Measurements from ENCODE around the gene VGLL4.

Gene VGLL4

DNA sequence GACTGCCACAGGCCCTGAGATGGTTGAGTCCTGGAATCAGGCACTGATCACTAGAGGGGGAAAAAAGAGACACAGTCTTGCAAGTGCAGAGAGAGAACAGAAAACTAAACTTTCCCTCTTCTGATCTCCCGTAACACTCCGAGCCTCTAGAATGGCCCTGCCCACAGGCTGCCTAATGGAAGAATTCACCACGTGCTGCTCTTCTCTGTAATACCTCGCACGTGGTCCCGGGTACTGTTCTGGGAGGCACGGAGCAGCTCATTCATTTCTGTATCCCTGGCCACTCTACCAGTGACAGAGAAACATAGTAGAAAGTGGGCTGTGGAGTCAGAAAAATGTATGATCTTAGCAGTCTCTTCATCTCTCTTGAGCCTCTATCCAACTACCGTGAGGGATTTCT is 30.4 kb downstream of the VGLL4 start:
- DNase-seq = peak in 1 of 42 donors; percentile 31
- intact Hi-C loops (cut with DNase I) = no loop called here

DNA sequence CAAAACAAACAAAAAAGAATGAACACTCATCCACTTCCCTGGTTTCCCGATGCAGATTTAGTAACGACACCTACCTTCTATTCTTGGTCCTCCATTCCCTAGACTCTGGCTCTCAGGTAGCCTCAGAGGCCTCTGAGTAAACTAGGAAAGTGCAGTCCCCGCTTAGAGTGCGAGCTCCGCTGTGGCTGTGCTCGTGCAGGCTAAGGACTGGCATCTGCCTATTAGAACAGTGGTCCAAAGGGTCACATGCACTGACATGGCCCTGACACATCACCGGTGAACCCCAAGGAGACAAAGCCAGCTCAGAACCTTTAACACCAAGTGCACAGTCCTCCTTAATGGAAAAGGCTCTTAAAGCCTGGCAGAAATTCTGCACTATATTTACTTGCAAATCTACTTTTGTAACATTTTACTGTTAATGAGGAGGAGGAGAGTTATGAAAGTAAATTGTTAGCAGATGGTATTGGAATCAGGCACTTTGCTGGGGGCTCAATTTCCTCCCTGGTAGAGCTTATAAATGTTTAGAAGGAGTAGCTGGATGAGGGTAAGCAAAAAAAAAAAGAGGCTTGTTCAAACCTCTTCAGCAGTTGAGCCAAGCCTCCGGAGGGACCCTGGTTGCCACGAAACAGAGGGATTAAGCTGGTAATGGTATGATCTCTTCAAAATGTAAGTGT is 31.1 kb downstream of the VGLL4 start:
- intact Hi-C loops (cut with DNase I) = no loop called here
- DNase-seq = no peak

DNA sequence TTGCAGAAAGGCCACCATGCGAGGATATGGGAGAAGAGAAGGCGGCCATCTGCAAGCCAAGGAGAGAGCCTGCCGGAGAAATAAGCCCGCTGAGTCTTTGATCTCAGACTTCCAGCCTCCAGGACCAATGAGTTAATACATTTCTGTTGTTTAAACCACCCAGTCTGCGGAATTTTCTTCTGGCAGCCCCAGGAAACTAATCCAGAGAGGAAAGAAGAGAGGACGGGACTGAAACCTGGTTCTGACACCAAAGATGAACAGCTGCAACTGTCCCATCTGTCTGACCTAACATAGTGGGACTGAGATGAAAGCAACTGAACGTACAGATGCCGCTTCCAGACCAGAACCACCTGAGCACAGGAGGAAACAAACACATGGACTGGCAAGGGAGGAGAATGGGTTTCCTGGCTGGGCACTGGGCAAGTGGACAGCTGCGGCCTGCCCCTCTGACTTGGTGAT is 32.3 kb downstream of the VGLL4 start:
- DNase-seq = no peak
- intact Hi-C loops (cut with DNase I) = no loop called here

DNA sequence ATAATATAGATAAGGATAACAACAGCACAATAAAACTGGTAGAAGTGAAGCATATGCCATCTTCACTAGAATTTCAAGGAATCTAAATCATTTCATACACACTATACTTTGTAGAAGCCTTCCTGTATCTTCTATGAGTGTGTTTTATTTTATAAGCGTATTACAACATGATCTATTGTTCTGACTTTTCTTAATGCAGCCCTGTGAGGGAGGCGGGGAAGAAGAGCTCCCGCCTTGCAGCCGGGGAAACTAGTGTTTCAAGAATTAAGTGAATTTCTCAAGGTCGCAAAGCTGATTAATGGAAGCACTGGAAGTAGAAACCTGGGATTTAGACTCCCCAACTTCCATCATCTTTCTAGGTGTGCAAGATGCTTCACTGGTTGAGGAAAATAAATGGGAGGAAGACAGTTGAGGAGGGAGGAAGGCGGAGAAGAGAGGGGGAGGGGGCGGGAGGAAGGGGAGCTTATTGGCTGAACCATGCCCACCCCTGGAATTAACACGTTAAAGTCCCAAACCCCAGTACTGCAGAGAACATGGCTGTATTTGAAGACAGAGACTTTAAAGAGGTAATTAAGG is 32.9 kb downstream of the VGLL4 start:
- intact Hi-C loops (cut with DNase I) = no loop called here

DNA sequence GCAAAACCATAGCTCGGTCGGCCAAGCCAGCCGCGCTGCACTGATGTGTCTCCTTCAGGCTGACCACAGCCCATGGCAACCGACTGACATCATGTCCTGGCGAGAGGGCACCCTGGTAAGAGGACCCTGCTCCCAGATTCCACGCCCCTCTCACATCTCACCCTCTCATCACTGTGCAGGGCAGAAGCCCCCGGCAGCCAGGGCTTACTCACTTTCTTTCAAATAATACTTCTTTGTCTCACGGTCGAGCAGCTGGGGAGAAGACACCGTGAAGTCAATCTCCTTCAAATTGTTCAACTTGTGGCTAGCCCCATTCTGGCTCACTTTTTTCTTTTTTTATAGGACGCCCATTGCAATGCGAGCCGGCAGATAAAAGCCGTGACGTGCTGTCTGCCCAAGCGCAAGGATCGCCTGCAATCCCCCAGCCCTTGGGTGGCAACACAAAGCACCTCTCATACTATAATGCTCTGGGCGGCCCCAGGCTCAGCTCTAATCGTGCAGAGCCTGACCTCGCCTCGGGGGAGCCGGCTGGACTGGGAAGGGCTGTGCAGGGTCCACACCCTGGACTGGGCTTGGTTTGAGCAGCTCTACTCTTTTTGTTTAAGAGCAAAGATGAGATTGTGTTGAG is 33.6 kb downstream of the VGLL4 start:
- DNase-seq = peak in 4 of 42 donors; percentile 22 to 66 (median 41)

More for the DNA sequence above, 32.9 kb downstream of the VGLL4 start:
- DNase-seq = no peak

DNA sequence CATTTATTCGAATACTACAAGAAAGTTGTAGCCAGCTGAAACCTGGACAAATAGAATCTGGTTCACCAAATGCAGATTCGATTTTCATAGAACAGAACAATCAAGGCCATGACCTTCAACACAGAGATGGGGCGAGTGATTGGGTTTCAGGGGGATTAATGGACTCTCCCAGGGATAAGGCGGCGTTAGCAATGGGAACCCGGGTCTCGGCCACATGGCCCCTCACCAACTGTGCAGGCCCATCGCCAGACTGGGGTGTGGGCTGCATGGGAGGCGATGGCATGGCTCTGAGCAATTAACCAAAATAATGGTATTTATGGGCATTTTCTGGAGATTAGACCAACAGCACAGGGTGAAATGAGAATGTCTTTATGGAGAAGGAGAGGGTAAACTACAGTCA is 34.2 kb downstream of the VGLL4 start:
- no peak for DNase-seq
- intact Hi-C loops (cut with DNase I) = no loop called here

More for the DNA sequence above, 33.6 kb downstream of the VGLL4 start:
- intact Hi-C loops (cut with DNase I) = no loop called here

DNA sequence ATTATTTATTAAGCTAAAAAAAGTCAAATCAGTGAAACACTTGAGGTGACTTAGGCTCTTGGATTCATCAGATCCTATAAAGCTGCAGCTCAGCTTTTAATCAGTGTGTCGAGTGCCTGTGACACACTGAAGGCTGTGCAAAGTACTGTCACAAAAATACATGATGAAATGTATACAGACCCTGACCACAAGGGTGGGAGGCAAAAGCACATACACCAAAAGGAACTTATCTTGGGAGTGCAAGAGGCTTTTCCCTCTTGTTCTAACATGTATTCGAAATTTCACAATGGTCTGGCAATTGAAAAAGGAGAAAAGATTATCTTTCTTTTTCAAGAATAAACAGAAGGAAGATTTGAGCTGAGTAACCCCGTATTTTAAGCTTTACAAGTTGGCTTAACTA is 35.9 kb downstream of the VGLL4 start:
- no peak for DNase-seq
- intact Hi-C loops (cut with DNase I) = no loop called here

DNA sequence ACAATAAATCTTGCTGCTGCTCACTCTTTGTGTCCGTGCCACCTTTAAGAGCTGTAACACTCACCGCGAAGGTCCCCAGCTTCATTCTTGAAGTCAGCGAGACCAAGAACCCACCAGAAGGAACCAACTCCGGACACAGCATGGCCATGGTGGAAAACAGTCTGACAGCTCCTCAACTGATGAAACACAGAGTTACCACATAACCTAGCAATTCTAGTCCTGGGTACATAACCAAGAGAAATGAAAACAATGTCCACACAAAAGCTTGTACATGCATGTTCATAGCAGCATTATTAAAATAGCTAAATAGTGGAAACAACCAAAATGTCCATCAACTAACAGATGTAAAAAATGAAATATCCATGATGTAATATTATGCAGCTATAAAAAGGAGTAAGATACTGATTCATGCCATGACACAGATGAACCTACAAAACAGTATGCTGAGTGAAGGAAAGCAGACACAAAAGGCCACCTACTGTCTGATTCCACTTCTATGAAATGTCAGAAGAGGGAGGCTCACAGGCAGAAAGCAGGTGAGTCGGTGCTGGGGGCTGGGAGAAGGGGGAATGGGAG is 36.8 kb downstream of the VGLL4 start:
- no peak for DNase-seq
- intact Hi-C loops (cut with DNase I) = no loop called here

DNA sequence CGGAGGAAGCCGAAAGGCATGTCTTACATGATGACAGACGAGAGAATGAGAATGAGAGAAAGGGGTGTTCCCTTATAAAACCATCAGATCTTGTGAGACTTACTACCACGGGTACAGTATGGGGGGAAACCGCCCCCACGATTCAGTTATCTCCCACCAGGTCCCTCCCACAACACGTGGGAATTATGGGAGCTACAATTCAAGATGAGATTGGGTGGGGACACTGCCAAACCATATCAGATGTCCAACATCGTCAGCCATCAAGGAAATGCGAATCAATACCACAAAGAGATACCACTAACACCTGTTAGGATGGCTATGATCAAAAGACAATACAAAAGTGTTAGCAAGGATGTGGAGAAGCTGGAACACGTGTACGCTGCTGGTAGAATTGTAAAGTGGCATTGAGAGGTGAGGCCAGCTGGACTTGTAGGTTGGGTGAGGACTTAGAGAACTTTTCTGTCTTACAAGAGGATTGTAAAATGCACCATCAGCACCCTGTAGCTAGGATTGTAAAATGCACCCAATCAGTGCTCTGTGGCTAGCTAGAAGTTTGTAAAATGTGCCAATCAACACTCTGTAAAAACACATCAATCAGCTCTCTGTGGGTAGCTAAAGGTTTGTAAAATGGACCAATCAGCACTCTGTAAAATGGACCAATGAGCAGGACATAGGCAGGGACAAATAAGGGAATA is 37.5 kb downstream of the VGLL4 start:
- DNase-seq = no peak
- intact Hi-C loops (cut with DNase I) = no loop called here

DNA sequence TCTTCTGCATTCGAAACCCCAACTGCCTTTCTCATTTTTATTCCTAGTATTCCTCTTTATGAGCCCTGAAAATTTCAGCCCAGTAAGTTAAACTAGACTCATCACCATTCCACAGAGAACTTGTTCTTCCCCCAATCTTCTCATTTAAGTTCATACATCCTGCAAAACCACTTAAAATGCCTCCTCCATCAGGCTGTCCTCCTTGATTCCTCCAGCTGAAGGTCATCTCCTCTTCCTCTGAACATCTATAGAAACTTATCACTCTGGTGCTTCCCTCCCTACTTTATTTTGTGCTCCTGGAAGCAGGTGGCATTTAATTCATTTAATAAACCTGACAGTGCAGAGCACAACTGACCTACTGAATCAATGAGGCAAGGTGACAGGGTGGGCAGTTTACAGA is 38.3 kb downstream of the VGLL4 start:
- DNase-seq = no peak
- intact Hi-C loops (cut with DNase I) = no loop called here

DNA sequence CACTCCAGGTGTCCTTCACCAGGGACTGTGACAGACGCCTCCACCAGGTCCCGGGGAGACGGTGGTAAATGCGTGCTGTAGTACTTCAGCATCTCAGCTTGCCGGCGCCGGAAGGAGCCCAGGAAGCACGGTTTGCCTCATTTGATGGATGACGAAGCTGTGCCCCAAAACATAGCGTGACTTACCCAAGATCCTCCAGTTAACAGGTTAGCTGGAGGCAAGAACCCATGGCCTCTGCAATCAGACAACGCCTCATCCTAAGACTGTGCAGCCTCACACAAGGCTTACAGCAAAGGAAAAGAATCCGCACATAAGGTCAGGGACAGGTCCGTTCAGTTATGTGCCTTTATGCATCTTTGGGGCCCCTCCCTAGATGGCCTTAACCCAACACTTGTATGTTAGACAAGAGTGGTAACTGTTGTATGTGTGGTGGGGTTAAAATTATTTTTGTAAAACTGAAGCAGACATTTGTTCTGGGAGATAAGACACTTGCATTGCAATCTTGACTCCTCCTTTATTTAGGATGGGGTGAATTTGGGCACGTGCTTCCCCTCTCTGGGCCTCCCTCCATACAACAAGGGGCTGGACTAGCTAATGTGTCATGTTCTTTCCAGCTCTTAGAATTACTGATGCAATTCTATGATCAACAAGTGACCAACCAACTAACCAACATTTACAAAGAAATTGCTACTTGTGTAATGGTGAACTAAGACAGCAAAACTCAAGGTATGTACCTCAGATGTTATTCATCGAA is 39.4 kb downstream of the VGLL4 start:
- intact Hi-C loops (cut with DNase I) = no loop called here
- no peak for DNase-seq

DNA sequence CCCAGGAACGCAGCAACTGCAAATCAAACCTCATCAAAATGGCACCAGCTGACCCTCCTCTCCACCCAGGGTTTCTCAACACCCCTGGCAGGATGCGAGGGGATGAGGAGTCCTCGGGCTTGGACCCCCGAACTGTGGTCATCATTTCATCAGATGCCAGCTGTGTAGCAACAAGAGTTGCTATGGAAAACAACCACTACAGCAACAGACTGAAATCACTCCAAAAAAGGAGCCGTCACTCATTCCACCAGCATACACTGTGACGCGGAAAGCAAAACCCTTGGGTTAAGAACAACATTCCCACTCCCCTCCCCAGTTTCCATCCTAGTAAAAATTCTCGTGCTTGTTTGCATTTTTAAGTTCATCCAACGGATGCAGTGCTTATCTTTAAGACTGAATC is 40.1 kb downstream of the VGLL4 start:
- peak in 2 of 42 donors; percentile 26 to 60 for DNase-seq
- intact Hi-C loops (cut with DNase I) = no loop called here

DNA sequence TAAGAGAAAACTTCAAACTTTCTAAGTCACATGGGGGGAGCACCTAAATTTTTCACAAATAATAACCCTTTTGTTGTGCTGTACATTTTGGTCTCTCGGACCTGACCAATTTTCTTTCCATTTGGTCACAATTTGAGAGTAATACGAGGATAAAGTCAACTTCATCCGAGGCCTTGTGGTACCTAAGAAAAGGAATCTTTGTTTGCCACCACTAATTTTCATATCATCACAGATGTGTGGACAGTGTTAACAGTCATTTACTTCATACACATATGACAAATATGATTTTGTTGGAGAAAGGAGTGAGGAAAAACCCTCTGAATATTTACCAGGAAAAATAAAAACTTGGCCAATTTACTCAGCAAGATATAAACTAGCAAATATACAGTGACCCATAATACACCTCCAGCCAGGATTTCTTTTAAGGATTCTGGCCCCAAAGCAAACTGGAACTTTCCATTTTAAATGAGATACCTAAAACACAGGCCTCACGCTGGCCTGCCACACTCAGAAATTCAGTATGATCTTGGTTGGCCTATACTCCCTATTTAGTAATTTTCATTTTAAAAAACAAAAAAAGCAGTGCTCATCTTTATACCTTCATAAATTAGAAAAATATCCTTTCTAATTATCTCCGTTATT is 40.7 kb downstream of the VGLL4 start:
- no peak for DNase-seq
- intact Hi-C loops (cut with DNase I) = no loop called here

DNA sequence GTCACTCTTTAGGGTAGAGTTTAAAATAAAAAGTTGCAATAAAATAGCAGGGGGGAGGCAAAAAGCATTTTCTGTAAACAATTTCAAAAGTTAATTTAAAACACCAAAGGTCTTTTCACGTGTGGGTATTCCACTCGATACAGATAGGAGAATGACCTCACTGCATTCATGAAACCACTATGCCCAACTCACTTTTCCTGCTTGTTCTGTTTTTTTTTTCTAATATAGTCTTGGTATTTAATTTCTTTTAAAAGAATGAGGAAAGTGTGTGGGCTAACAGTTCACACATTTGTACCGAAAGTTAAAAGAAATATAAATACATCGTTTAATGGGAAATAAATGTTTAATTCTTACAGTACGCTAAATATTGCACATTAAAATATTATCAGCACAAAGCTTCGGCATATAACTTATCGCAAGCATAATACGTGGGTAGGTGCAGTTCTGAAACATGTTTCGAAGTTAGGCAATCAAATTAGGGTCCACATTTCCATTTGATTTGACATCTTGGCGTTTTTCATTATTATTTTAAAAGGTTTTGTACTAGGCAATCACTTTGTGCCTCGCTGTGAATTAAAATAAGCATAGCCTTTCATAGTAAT is 41.4 kb downstream of the VGLL4 start:
- intact Hi-C loops (cut with DNase I) = no loop called here
- DNase-seq = no peak

DNA sequence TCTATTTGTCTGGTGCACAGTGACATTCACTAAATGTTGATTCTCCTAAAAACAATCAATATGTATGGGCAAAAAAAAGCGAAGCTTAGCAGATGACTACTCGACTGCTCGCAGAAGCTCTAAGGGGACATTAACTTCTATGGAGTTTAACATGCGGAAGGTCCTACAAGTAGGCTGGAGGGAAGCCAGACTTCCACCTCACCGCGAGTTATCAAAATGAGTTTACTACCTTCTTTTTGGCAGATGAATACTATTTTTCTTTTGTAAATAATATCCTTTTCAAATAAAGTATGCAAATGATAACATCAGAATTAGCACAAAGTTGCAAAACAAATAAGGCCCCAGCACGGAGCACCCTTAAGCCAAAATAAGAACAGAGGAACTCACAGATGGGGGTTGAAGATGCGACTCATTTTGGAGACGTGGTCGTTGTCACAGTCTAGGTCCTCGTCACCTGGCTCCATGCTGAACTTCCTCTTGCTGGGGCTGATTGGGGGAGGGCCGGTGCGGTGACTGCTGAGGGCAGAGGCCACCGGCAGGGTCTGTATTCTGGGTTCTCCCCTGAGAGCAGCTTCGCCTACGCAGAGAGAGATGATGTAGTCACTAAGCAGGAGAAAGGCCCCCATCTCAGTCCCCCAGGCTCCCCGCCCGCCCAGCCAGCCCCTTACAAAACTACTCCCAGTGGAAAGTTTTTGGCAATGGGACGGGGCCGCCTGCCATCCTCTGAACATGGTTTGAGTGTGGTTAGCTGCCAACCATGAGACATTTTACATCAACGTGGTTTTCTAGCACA is 42.1 kb downstream of the VGLL4 start:
- intact Hi-C loops (cut with DNase I) = no loop called here
- DNase-seq = peak in 13 of 42 donors; percentile 33 to 77 (median 54)

DNA sequence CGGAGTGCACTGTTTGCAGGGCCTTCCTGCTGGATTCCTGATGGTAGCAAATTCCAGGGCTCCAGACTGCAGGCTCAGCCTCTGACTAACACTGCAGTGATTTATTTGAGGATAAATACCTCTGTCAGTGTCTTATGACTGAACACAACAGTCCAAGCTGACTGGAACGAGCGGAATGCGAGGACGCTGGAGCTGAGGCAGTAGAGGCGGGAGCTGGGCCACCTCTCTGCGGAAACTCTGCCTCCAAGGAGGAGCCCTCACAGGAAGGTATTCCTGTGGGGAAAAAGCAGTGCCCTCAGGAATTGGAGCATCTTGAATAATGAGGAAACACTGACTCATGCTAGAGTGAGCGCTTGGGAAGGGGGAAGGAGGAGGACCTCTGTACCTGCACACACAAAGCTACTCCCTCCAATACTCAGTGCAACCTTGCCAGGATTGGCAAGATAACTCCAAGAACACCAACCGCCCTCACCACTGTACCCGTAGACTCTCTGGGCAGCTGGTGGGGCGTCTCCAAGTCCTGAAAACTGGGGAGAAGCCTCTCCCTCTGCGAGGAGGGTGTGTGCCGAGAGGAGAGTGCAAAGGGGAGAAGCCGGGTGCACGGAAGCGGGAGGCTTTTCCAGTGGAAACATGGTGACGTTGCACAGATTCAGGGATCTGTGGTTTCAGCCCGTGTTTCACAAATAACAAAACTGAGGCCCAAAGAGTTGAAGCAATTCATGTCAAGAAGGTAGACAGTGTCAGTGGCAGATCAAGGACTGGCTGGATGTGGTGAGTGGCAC is 43.0 kb downstream of the VGLL4 start:
- peak in 28 of 42 donors; percentile 29 to 85 (median 60) for DNase-seq
- intact Hi-C loops (cut with DNase I) = no loop called here

DNA sequence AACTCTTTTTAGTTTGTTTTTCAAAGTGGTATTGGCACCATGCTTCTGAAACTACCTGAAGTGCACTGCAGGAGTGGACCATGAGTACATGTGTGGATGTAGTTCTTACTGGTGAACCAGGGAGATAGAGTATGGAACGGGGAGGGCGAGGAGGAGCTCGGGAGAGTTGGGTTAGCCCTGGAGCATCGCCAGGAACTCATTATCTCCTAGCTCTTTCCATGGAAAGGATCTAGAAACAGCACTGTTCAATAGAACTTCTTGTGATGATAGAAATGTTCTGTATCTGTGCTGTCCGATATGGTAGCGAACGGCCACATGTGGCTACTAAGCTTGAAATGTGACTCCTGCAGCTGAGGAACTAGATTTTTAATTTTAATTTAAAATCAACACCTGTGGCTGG is 47.3 kb downstream of the VGLL4 start:
- no peak for DNase-seq
- intact Hi-C loops (cut with DNase I) = no loop called here
